ENCODE results near the gene VAV1. TPM values are rescaled to one million over a fixed set of nuclear protein-coding genes. Genes with fewer than 3 reads are reported as not detected.
"Not testable (repeated sequence)": the region's sequence is repeated elsewhere in the genome, so short reads cannot be mapped to it uniquely, and the experiment has no call there.

VAV1 gene
- total RNA-seq, 1 donor from 2014 or later = not detected

GRCh38 chr19:6743714-6744380, 28.7 kb upstream of the VAV1 start:
- Mint-ChIP-seq H3K4me3 (ENCODE audit: unreplicated experiment) (peak overlapping the region; percentile 64), H3K9me3 (ENCODE audit: low read depth) (no peaks in the 10 kb centered on the region), H3K27ac (ENCODE audit: unreplicated experiment) (peak overlapping the region; percentile 99), H3K36me3 (ENCODE audit: low read depth) (peaks cover 31% of the 10 kb centered on the region), H3K4me1 (ENCODE audit: low read depth) (peaks cover 60% of the 10 kb centered on the region), H3K27me3 (ENCODE audit: low read depth) (no peaks in the 10 kb centered on the region)
- no peak for TF ChIP-seq CTCF (IDR thresholded peaks at IDR 0.05)
- DNase-seq (ENCODE audit: low spot score) = no peak

DNA sequence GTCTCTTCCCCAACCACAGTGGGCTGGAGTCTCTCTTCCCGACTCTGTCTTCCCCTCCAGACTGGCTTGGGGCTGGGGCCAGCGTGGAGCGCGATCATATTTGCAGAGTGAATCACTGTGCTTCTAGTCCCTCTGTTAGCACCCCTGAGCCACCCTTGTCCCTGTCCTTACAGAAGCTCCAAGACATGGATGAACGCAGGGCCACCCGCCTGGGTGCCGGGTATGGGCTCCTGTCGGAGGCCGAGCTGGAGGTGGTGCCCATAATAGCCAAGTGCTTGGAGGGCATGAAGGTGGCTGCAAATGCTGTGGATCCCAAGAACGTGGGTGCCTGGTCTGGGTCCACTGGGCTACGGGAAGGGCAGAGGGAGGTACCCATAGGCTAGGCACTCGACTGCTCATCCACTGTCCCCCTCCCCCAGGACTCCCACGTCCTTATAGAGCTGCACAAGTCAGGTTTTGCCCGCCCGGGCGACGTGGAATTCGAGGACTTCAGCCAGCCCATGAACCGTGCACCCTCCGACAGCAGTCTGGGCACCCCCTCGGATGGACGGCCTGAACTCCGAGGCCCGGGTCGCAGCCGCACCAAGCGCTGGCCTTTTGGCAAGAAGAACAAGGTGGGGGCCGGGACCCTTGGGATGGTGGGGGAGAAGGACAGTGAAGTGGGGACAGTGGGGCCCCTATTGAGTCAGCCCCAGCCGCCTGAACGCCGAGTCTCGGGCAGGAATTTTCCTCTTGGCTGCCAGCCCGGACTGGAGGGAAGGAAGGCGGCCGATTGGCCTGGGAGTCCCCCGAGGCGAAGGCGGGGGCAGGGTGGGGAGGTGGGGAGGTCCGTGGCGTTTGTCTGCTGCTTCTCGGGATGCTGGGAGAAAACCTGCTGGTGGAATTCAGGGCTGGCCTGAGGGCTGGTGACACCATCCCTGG, 27.9 kb upstream of the VAV1 start:
- Mint-ChIP-seq H3K9me3 (ENCODE audit: low read depth) (no peaks in the 10 kb centered on the region), H3K4me1 (ENCODE audit: low read depth) (peaks cover 57% of the 10 kb centered on the region), H3K36me3 (ENCODE audit: low read depth) (peaks cover 34% of the 10 kb centered on the region), H3K27ac (ENCODE audit: unreplicated experiment) (peak overlapping the region; percentile 99), H3K4me3 (ENCODE audit: unreplicated experiment) (peak overlapping the region; percentile 64), H3K27me3 (ENCODE audit: low read depth) (no peaks in the 10 kb centered on the region)
- no peak for TF ChIP-seq CTCF (IDR thresholded peaks at IDR 0.05)
- no peak for DNase-seq (ENCODE audit: low spot score)

DNA sequence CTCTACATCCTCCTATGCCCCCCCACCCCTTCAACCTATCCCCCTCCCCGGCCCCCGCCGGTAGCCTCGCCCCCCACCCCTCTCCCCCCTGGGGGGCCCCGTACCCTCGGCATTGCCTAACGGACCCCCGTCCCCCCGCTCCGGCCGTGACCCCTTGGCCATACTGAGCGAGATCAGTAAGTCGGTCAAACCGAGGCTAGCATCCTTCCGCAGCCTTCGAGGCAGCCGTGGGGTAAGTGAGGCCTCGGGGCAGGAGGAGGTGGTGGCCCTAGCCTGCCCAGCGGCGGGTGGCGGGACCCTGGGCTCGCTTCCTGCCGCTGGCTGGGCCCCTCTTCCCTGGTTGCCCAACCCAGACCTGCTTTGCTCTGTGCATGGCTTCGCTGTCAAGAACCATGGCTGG, 26.5 kb upstream of the VAV1 start:
- Mint-ChIP-seq H3K27ac (ENCODE audit: unreplicated experiment) (no peak overlapping the region), H3K4me3 (ENCODE audit: unreplicated experiment) (no peak overlapping the region), H3K36me3 (ENCODE audit: low read depth) (peaks cover 38% of the 10 kb centered on the region)

DNA sequence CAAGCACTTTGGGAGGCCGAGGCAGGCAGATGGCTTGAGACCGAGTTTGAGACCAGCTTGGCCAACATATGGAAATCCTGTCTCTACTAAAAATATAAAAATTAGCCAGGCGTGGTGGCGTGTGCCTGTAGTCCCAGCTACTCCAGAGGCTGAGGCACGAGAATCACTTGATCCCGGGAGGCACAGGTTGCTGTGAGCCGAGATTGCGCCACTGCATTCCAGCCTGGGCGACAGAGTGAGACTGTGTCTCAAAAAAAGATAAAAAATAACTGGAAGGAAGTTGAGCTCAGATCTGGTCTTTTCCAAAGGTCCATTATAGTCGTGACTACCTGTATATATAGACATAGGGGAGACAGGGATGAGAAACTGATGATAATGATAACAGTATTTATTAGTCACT, 24.0 kb upstream of the VAV1 start:
- H3K27ac Mint-ChIP-seq (ENCODE audit: unreplicated experiment); H3K9me3 Mint-ChIP-seq (ENCODE audit: low read depth); H3K4me3 Mint-ChIP-seq (ENCODE audit: unreplicated experiment); H3K27me3 Mint-ChIP-seq (ENCODE audit: low read depth); DNase-seq (ENCODE audit: low spot score): not testable (repeated sequence)
- Mint-ChIP-seq H3K4me1 (ENCODE audit: low read depth) (peaks cover 39% of the 10 kb centered on the region), H3K36me3 (ENCODE audit: low read depth) (peaks cover 41% of the 10 kb centered on the region)

More for the DNA sequence above, 26.5 kb upstream of the VAV1 start:
- Mint-ChIP-seq H3K4me1 (ENCODE audit: low read depth) (peaks cover 58% of the 10 kb centered on the region), H3K27me3 (ENCODE audit: low read depth) (no peaks in the 10 kb centered on the region), H3K9me3 (ENCODE audit: low read depth) (no peaks in the 10 kb centered on the region)
- no peak for TF ChIP-seq CTCF (IDR thresholded peaks at IDR 0.05)
- no peak for DNase-seq (ENCODE audit: low spot score)

DNA sequence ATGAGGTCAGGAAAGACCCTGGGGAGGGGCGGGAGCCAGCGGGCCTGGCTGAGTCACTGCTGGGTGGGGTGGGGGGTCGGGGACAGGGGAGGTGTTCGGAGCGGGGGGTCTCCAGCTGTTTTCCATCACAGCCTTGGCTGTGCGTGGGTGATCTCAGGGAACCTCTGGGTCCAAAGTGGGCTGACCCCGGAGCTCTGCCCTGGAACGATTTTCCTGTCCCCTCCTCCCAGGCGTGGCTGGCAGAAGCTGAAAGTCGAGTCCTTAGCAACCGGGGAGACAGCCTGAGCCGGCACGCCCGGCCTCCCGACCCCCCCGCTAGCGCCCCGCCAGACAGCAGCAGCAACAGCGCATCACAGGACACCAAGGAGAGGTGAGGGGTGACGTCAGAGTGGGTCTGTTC, 22.4 kb upstream of the VAV1 start:
- no peak for TF ChIP-seq CTCF (IDR thresholded peaks at IDR 0.05)
- peaks cover 24% of the 10 kb centered on the region for H3K4me1 Mint-ChIP-seq (ENCODE audit: low read depth)
- peaks cover 34% of the 10 kb centered on the region for H3K36me3 Mint-ChIP-seq (ENCODE audit: low read depth)
- DNase-seq (ENCODE audit: low spot score) = no peak
- H3K4me3 Mint-ChIP-seq (ENCODE audit: unreplicated experiment) = no peak overlapping the region
- no peak overlapping the region for H3K27ac Mint-ChIP-seq (ENCODE audit: unreplicated experiment)
- no peaks in the 10 kb centered on the region for H3K27me3 Mint-ChIP-seq (ENCODE audit: low read depth)
- no peaks in the 10 kb centered on the region for H3K9me3 Mint-ChIP-seq (ENCODE audit: low read depth)

Measured in chondrocyte (in vitro differentiated cells).